Fibroblast of lung (primary cell): ENCODE measurements around the gene HAPLN2. TPM values are rescaled to one million over a fixed set of nuclear protein-coding genes. Genes with fewer than 3 reads are reported as not detected.
"Not testable (repeated sequence)": the region's sequence is repeated elsewhere in the genome, so short reads cannot be mapped to it uniquely, and the experiment has no call there.

ENCODE experiments used
- DNase-seq, 2 donors: peaks; one replicate each; pipeline versions ENCODE4 v3.0.0 to v3.0.0-alpha.2; 2010; ENCODE audit warnings: low read depth in 2 of 2
- H2AFZ ChIP-seq: 2 replicates; pipeline ENCODE4 v1.5.1; 2012; ENCODE audit warnings: low read length, control low read depth, inconsistent platforms
- H3K27ac ChIP-seq: 2 replicates; pipeline ENCODE4 v1.5.1; 2011; ENCODE audit warnings: low read length, control low read depth; ENCODE audit not compliant: insufficient read depth
- H3K27me3 ChIP-seq: 2 replicates; pipeline ENCODE4 v1.5.1; 2011; ENCODE audit warnings: mild to moderate bottlenecking, low read length; ENCODE audit not compliant: control insufficient read depth, insufficient read depth
- H3K36me3 ChIP-seq: 2 replicates; pipeline ENCODE4 v1.5.1; 2011; ENCODE audit warnings: low read length; ENCODE audit not compliant: control insufficient read depth, insufficient read depth
- H3K4me1 ChIP-seq: 2 replicates; pipeline ENCODE4 v1.5.1; 2011; ENCODE audit warnings: low read length; ENCODE audit not compliant: control insufficient read depth, insufficient read depth; ENCODE audit errors: extremely low read depth
- H3K4me2 ChIP-seq: 2 replicates; pipeline ENCODE4 v1.5.1; 2011; ENCODE audit warnings: low read length, control low read depth; ENCODE audit not compliant: insufficient read depth; ENCODE audit errors: extremely low read depth
- H3K4me3 ChIP-seq, 4 experiments: fragments of 200-600 bp in 1 of 4; sonication (generic) in 1 of 4; replicated peaks in 1 of 4; 2 replicates each; pipeline ENCODE4 v1.5.1; 2011 to 2016; ENCODE audit warnings: low read length in 4 of 4, low read depth in 3 of 4, mild to moderate bottlenecking in 3 of 4, control low read depth in 2 of 4, inconsistent platforms in 1 of 4, mixed read lengths in 1 of 4; ENCODE audit not compliant: insufficient read depth in 1 of 4; ENCODE audit errors: control extremely low read depth in 1 of 4
- H3K79me2 ChIP-seq: 2 replicates; pipeline ENCODE4 v1.5.1; 2012; ENCODE audit warnings: mild to moderate bottlenecking, low read length, inconsistent platforms; ENCODE audit not compliant: control insufficient read depth, insufficient read depth
- H3K9ac ChIP-seq: 2 replicates; pipeline ENCODE4 v1.5.1; 2011; ENCODE audit warnings: mild to moderate bottlenecking, low read length, control low read depth; ENCODE audit not compliant: insufficient read depth
- H3K9me3 ChIP-seq: 2 replicates; pipeline ENCODE4 v1.5.1; 2012; ENCODE audit warnings: low read depth, low read length; ENCODE audit not compliant: control insufficient read depth, insufficient read depth
- H4K20me1 ChIP-seq: 2 replicates; pipeline ENCODE4 v1.5.1; 2011; ENCODE audit warnings: low read length; ENCODE audit not compliant: control insufficient read depth, insufficient read depth; ENCODE audit errors: extremely low read depth
- EZH2 ChIP-seq: IDR thresholded peaks from 2 replicates; pipeline ENCODE4 v1.5.1; 2012; ENCODE audit warnings: low read length, control low read depth, mild to moderate bottlenecking; ENCODE audit errors: missing control alignments
- polyA plus RNA-seq, 2 donors: library from polyadenylated mRNA; depleted of rRNA in 1 of 2; stranded (reverse) in 1 of 2; unstranded in 1 of 2; fragments of >200 nt; gene quantifications; 2 replicates each; pipeline ENCODE4 v1.2.1, GENCODE V29; 2011 to 2012; ENCODE audit warnings: missing spikeins in 1 of 2
- total RNA-seq: library from RNA; depleted of rRNA; stranded (reverse); fragments of >200 nt; gene quantifications from 2 replicates; pipeline ENCODE4 v1.2.1, GENCODE V29; 2014
- TF ChIP-seq, protein P1 (sequence below), 2 donors: IDR thresholded peaks in 1 of 2; conservative IDR thresholded peaks in 1 of 2; 1 replicate in 1 of 2; 2 replicates in 1 of 2; pipeline ENCODE4 v1.5.1; 2011 to 2012; ENCODE audit warnings: low read length in 2 of 2, control low read depth in 1 of 2, inconsistent platforms in 1 of 2, low read depth in 1 of 2, mild to moderate bottlenecking in 1 of 2

The HAPLN2 gene
- total and polyA plus RNA-seq, 2 donors (not counting 1 experiment from before 2014, with no cell fraction given), result not detected

DNA sequence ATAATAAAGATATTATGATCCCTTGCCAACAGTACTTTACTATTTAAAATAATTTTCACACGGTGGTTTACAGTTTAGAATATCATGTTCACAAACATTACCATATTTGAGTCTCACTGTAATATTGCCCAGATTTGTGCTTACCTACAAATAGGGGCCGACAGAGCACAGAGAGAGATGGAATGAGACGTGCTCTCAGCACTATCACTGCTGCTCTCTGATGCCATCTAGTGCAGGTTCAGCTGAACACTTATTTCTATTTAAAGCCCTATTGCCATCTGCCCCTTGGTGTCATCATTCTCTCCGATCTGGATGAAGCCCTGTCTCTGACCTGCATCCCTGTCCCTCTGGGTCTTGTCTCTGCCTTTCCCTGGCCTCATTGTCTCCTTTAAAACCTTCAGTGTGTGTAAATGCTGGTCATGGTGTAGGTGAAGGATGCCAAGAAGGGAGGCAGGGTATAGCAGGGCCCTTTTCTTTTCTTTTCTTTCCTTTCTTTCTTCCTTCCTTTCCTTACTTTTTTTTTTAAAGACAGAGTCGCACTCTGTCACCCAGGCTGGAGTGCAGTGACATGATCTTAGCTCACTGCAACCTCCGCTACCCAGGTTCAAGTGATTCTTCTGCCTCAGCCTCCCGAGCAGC, 11.1 kb upstream of the HAPLN2 start:
- TF ChIP-seq, protein P1, sequence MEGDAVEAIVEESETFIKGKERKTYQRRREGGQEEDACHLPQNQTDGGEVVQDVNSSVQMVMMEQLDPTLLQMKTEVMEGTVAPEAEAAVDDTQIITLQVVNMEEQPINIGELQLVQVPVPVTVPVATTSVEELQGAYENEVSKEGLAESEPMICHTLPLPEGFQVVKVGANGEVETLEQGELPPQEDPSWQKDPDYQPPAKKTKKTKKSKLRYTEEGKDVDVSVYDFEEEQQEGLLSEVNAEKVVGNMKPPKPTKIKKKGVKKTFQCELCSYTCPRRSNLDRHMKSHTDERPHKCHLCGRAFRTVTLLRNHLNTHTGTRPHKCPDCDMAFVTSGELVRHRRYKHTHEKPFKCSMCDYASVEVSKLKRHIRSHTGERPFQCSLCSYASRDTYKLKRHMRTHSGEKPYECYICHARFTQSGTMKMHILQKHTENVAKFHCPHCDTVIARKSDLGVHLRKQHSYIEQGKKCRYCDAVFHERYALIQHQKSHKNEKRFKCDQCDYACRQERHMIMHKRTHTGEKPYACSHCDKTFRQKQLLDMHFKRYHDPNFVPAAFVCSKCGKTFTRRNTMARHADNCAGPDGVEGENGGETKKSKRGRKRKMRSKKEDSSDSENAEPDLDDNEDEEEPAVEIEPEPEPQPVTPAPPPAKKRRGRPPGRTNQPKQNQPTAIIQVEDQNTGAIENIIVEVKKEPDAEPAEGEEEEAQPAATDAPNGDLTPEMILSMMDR (conservative IDR thresholded peaks at IDR 0.05 in 1 of 2, IDR thresholded peaks at IDR 0.05 in 1 of 2; ENCODE audit: low read depth in 1 of 2, low read length in 2 of 2), result peak; percentile 86 to 87
- no peak for TF ChIP-seq EZH2
- H3K36me3 ChIP-seq, result no peaks in the 10 kb centered on the region
- H3K27ac ChIP-seq, result no peak overlapping the region
- DNase-seq, result peak; percentile 63 to 75
- no peak overlapping the region for H3K4me3 ChIP-seq
- H3K9me3 ChIP-seq, result no peaks in the 10 kb centered on the region
- no peaks in the 10 kb centered on the region for H3K79me2 ChIP-seq
- H3K4me2 ChIP-seq, result no peak overlapping the region
- H3K9ac ChIP-seq, result no peak overlapping the region
- H3K27me3 ChIP-seq, result peaks cover 4% of the 10 kb centered on the region
- no peak overlapping the region for H2AFZ ChIP-seq
- no peaks in the 10 kb centered on the region for H4K20me1 ChIP-seq
- H3K4me1 ChIP-seq, result no peaks in the 10 kb centered on the region

- H2AFZ ChIP-seq, result no peak overlapping the region
- no peaks in the 10 kb centered on the region for H3K4me1 ChIP-seq
- H3K36me3 ChIP-seq, result no peaks in the 10 kb centered on the region
- no peaks in the 10 kb centered on the region for H3K9me3 ChIP-seq
- no peaks in the 10 kb centered on the region for H4K20me1 ChIP-seq
- no peak overlapping the region for H3K4me3 ChIP-seq
- peaks cover 4% of the 10 kb centered on the region for H3K27me3 ChIP-seq
- H3K4me2 ChIP-seq, result no peak overlapping the region
- TF ChIP-seq, protein P1 (conservative IDR thresholded peaks at IDR 0.05 in 1 of 2, IDR thresholded peaks at IDR 0.05 in 1 of 2; ENCODE audit: low read depth in 1 of 2, low read length in 2 of 2), result peak; percentile 32 to 47
- no peak for TF ChIP-seq EZH2
- DNase-seq, result no peak
- no peak overlapping the region for H3K27ac ChIP-seq
- H3K79me2 ChIP-seq, result no peaks in the 10 kb centered on the region
- no peak overlapping the region for H3K9ac ChIP-seq
These were observed 10.2 kb upstream of the HAPLN2 start for GRCh38 chr1:156608981-156609380.

GRCh38 chr1:156610072-156610471, 9.1 kb upstream of the HAPLN2 start:
- not testable (repeated sequence) for H3K9ac ChIP-seq, H3K9me3 ChIP-seq, H3K4me3 ChIP-seq, H3K79me2 ChIP-seq, H2AFZ ChIP-seq, H3K36me3 ChIP-seq, H3K4me2 ChIP-seq, H3K4me1 ChIP-seq, DNase-seq, H3K27me3 ChIP-seq, H3K27ac ChIP-seq, H4K20me1 ChIP-seq
